Esophagus squamous epithelium (tissue), 4 donors: ENCODE results near the gene CES2.

Source experiments
- POLR2A ChIP-seq, 4 donors: fragments of 450-650 bp; IDR thresholded peaks; one replicate each; pipeline ENCODE4 v1.6.1; 2017; ENCODE audit warnings: antibody characterized with exemption in 4 of 4, mild to moderate bottlenecking in 4 of 4, moderate library complexity in 3 of 4
- TF ChIP-seq, protein P1 (sequence below), 6 experiments: fragments of 450-650 bp in 4 of 6; fragments of 200-600 bp in 2 of 6; sonication (generic) in 2 of 6; IDR thresholded peaks; one replicate each; pipeline ENCODE4 v1.5.1; 2016 to 2019; ENCODE audit warnings: antibody characterized with exemption in 6 of 6, mild to moderate bottlenecking in 4 of 6, moderate library complexity in 4 of 6

DNA sequence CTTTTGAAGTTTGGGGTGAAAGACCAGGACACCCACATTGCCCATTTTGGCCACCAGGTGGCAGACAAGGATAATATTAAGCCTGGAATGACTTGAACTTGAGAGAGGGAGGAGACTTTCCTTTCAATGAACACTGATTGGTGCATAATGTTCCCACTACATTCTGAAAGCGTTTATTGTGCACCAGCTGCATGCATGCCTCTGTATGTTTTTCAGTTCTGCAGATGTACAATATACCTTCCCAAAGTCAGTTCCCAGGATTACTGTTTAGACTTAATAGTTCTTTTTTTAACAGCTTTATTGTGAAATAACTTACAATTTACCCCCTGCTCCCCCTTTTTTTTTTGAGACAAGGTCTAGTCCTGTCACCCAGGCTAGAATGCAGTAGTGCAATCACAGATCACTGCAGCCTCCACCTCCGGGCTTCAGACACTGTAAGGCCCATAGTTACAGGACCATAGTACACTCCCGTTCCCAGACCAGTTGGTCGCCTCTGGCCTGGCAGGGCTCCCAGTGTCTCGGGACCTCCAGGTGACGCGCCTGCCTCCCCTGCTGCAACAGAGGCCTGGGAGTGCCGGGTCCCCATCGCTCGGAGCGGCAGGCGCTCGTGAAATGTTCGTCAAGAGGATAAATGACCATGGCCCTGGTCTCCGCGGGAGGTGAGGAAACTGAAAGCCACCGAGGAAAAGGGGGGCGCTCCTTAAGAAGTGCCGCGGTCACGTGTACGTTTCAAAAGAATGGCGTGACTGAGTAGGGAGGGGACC lies 12.2 kb downstream of the CES2 start:
- TF ChIP-seq, protein P1, sequence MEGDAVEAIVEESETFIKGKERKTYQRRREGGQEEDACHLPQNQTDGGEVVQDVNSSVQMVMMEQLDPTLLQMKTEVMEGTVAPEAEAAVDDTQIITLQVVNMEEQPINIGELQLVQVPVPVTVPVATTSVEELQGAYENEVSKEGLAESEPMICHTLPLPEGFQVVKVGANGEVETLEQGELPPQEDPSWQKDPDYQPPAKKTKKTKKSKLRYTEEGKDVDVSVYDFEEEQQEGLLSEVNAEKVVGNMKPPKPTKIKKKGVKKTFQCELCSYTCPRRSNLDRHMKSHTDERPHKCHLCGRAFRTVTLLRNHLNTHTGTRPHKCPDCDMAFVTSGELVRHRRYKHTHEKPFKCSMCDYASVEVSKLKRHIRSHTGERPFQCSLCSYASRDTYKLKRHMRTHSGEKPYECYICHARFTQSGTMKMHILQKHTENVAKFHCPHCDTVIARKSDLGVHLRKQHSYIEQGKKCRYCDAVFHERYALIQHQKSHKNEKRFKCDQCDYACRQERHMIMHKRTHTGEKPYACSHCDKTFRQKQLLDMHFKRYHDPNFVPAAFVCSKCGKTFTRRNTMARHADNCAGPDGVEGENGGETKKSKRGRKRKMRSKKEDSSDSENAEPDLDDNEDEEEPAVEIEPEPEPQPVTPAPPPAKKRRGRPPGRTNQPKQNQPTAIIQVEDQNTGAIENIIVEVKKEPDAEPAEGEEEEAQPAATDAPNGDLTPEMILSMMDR (IDR thresholded peaks at IDR 0.05), result peak; percentile 90 to 97 (median 94)
- TF ChIP-seq POLR2A (IDR thresholded peaks at IDR 0.05), result no peak
